ENCODE results near the gene ROCK2. TPM values are rescaled to one million over a fixed set of nuclear protein-coding genes. Genes with fewer than 3 reads are reported as not detected.

Gene ROCK2
- total and polyA plus RNA-seq, 2 of the 13 experiments (the other 11 are each of a cell fraction or from before 2014, with no cell fraction given) = 38.1 to 119 TPM

GRCh38 chr2:11391942-11392266 is 47.5 kb upstream of the ROCK2 start:
- 8% methylated on average over 3 of the region's 3 CpGs for WGBS (ENCODE audit: low lambda C conversion rate)
- Histone ChIP-seq H3K9me3 (ENCODE audit: low read length) (no peaks in the 10 kb centered on the region), H4K20me1 (ENCODE audit: insufficient read depth, low read length) (no peaks in the 10 kb centered on the region), H3K36me3 (replicated peaks in 1 of 2; ENCODE audit: control insufficient read depth in 1 of 2, insufficient read depth in 2 of 2, low read length in 2 of 2) (no peaks in the 10 kb centered on the region), H3K9ac (ENCODE audit: insufficient read depth, low read depth, low read length) (no peak overlapping the region), H3K79me2 (ENCODE audit: insufficient read depth, low read length) (no peaks in the 10 kb centered on the region), H3K27me3 (ENCODE audit: control insufficient read depth in 1 of 2, insufficient read depth in 2 of 2, low read length in 2 of 2) (peaks cover 2 to 4% of the 10 kb centered on the region in 2 experiments; a peak in 2 of 5 replicates), H3K4me1 (ENCODE audit: insufficient read depth, low read length) (peaks cover 79% of the 10 kb centered on the region), H3K4me2 (ENCODE audit: low read depth, low read length) (peak overlapping the region; percentile 57), H3K27ac (ENCODE audit: extremely low read length, insufficient read depth, low read length) (no peak overlapping the region), H3K4me3 (replicated peaks in 1 of 3; ENCODE audit: insufficient read depth in 1 of 3, low read depth in 2 of 3, low read length in 3 of 3) (no peak overlapping the region), H2AFZ (ENCODE audit: low read length) (no peak overlapping the region)
- DNase-seq (ENCODE audit: low spot score) (no peak), ATAC-seq (no peak), FAIRE-seq (no peak)
- CTCF ChIA-PET (ENCODE audit: low intra/inter-chr PET ratio, low total read pairs) = no interaction called here
- in situ Hi-C loops (cut with HindIII; ENCODE audit: extremely low pct_ligation_motif_present, low pct_unique_long_range_greater_than_20kb) (no loop called here), intact Hi-C loops (cut with micrococcal nuclease; ENCODE audit: unreplicated experiment) (loop anchor here (2.0 kb wide), 1 partner anchor 15 kb away; no protein-coding TSS in a partner anchor)
- no TSS peak for BruUV-seq (replicated peaks)
- POLR2A ChIA-PET = interaction anchor here (0.8 to 7.5 kb wide), 6 partner anchors 8 to 47 kb away, joined by 3 to 99 read pairs (median 13); partner anchors contain the start of gene ROCK2
- TF ChIP-seq SAP130 (CRISPR knock-in tag; IDR thresholded peaks at IDR 0.05; ENCODE audit: low read depth) (0 out of 2 replicates have a peak, but pooled peaks have one; percentile 0), ZNF549 (CRISPR knock-in tag; IDR thresholded peaks at IDR 0.05) (0 out of 2 replicates have a peak, but pooled peaks have one; percentile 41), ATAD3A (CRISPR knock-in tag; IDR thresholded peaks at IDR 0.05) (no peak), TBX2 (CRISPR knock-in tag; IDR thresholded peaks at IDR 0.05; ENCODE audit: borderline replicate concordance) (0 out of 2 replicates have a peak, but pooled peaks have one; percentile 31), SALL1 (CRISPR knock-in tag; IDR thresholded peaks at IDR 0.05) (no peak), DPF2 (CRISPR knock-in tag; IDR thresholded peaks at IDR 0.05; ENCODE audit: borderline replicate concordance, low read depth) (no peak), GLI4 (CRISPR knock-in tag; IDR thresholded peaks at IDR 0.05; ENCODE audit: borderline replicate concordance) (no peak), ZNF773 (CRISPR knock-in tag; IDR thresholded peaks at IDR 0.05; ENCODE audit: borderline replicate concordance) (no peak), TP53 (CRISPR knock-in tag; conservative IDR thresholded peaks at IDR 0.05) (0 out of 2 replicates have a peak, but pooled peaks have one; percentile 38), FOXJ3 (CRISPR knock-in tag; IDR thresholded peaks at IDR 0.05; ENCODE audit: borderline replicate concordance) (no peak; the same call in 1 of the 2 replicates), SOX6 (IDR thresholded peaks at IDR 0.05) (no peak), SOX6 (CRISPR knock-in tag; IDR thresholded peaks at IDR 0.05) (0 out of 2 replicates have a peak, but pooled peaks have one; percentile 34), ZNF18 (CRISPR knock-in tag; IDR thresholded peaks at IDR 0.05; ENCODE audit: insufficient replicate concordance) (peak; percentile 4), YEATS4 (CRISPR knock-in tag; IDR thresholded peaks at IDR 0.05; ENCODE audit: borderline replicate concordance) (0 out of 2 replicates have a peak, but pooled peaks have one; percentile 27), ZFP37 (CRISPR knock-in tag; IDR thresholded peaks at IDR 0.05; ENCODE audit: borderline replicate concordance) (0 out of 2 replicates have a peak, but pooled peaks have one; percentile 30), DNMT1 (CRISPR knock-in tag; IDR thresholded peaks at IDR 0.05) (no peak), ZNF724P (CRISPR knock-in tag; IDR thresholded peaks at IDR 0.05; ENCODE audit: borderline replicate concordance) (no peak), ZNF350 (CRISPR knock-in tag; IDR thresholded peaks at IDR 0.05; ENCODE audit: borderline replicate concordance, low read depth) (no peak), RELA (CRISPR knock-in tag; IDR thresholded peaks at IDR 0.05) (no peak), ASH2L (IDR thresholded peaks at IDR 0.05; ENCODE audit: insufficient read length, low read depth, low read length) (peak; percentile 10)
- TF ChIP-seq, protein P1, sequence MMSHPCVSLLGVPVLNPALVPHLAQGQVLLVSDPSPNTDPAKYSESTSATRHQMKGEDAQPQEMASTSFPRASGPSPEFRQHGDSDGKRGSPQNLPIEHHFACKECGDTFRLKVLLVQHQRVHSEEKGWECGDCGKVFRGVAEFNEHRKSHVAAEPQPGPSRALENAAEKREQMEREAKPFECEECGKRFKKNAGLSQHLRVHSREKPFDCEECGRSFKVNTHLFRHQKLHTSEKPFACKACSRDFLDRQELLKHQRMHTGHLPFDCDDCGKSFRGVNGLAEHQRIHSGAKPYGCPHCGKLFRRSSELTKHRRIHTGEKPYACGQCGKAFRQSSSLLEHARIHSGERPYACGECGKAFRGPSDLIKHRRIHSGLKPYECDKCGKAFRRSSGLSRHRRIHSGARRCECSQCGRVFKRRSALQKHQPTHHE (CRISPR knock-in tag; IDR thresholded peaks at IDR 0.05; ENCODE audit: borderline replicate concordance) = no peak
- TF ChIP-seq, protein P2, sequence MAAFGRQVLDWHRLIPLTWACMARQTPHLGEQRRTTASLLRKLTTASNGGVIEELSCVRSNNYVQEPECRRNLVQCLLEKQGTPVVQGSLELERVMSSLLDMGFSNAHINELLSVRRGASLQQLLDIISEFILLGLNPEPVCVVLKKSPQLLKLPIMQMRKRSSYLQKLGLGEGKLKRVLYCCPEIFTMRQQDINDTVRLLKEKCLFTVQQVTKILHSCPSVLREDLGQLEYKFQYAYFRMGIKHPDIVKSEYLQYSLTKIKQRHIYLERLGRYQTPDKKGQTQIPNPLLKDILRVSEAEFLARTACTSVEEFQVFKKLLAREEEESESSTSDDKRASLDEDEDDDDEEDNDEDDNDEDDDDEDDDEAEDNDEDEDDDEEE (CRISPR knock-in tag; IDR thresholded peaks at IDR 0.05) = 0 out of 2 replicates have a peak, but pooled peaks have one; percentile 71

Data from HepG2 (cell line).